DND-41 (cell line): ENCODE data around the gene RASGEF1C.

Experiments used
- ATAC-seq: fragments of 200-7000 bp; cut with Tn5 transposase; 3 replicates; pipeline ENCODE4 v1.9.1; 2021; ENCODE audit warnings: low read depth; ENCODE audit not compliant: insufficient read depth
- DNase-seq: peaks from one replicate; pipeline ENCODE4 v3.0.0-alpha.2; 2020
- H2AFZ ChIP-seq: 2 replicates; pipeline ENCODE4 v1.6.0; 2012; ENCODE audit warnings: low read depth, low read length
- H3K27ac ChIP-seq: 2 replicates; pipeline ENCODE4 v1.5.1; 2012; ENCODE audit warnings: low read length, inconsistent platforms
- H3K27me3 ChIP-seq: fragments of 200-600 bp; sonication (generic); 2 replicates; pipeline ENCODE4 v1.6.0; 2012; ENCODE audit warnings: low read length, mild to moderate bottlenecking, inconsistent platforms; ENCODE audit not compliant: insufficient read depth, poor library complexity
- H3K36me3 ChIP-seq: 2 replicates; pipeline ENCODE4 v1.5.1; 2012; ENCODE audit warnings: low read length, inconsistent platforms; ENCODE audit not compliant: insufficient read depth
- H3K4me1 ChIP-seq: 2 replicates; pipeline ENCODE4 v1.5.1; 2012; ENCODE audit warnings: mild to moderate bottlenecking, low read length; ENCODE audit not compliant: insufficient read depth
- H3K4me2 ChIP-seq: 2 replicates; pipeline ENCODE4 v1.6.0; 2012; ENCODE audit warnings: mild to moderate bottlenecking, moderate library complexity, low read length, inconsistent platforms; ENCODE audit not compliant: insufficient read depth
- H3K4me3 ChIP-seq, 2 experiments: fragments of 200-600 bp in 1 of 2; shearing (Covaris generic) in 1 of 2; 2 replicates each; pipeline ENCODE4 v1.5.1; 2012 to 2016; ENCODE audit warnings: inconsistent platforms in 2 of 2, low read length in 2 of 2, mild to moderate bottlenecking in 2 of 2, low read depth in 1 of 2, moderate library complexity in 1 of 2
- H3K79me2 ChIP-seq: 2 replicates; pipeline ENCODE4 v1.6.0; 2012; ENCODE audit warnings: low read length, inconsistent platforms; ENCODE audit not compliant: insufficient read depth
- H3K9ac ChIP-seq: 2 replicates; pipeline ENCODE4 v1.6.0; 2012; ENCODE audit warnings: low read depth, mild to moderate bottlenecking, inconsistent platforms, low read length, moderate library complexity
- H3K9me3 ChIP-seq: 2 replicates; pipeline ENCODE4 v1.5.1; 2012; ENCODE audit warnings: low read length, moderate library complexity, mild to moderate bottlenecking, inconsistent platforms; ENCODE audit not compliant: insufficient read depth, severe bottlenecking
- H4K20me1 ChIP-seq: 2 replicates; pipeline ENCODE4 v1.6.0; 2012; ENCODE audit warnings: low read length; ENCODE audit not compliant: insufficient read depth
- CTCF ChIP-seq: IDR thresholded peaks from 2 replicates; pipeline ENCODE4 v1.5.1; 2012; ENCODE audit warnings: borderline replicate concordance, low read length, moderate library complexity, mild to moderate bottlenecking; ENCODE audit not compliant: poor library complexity, severe bottlenecking; ENCODE audit errors: extremely low read depth
- EZH2 ChIP-seq: IDR thresholded peaks from 3 replicates; pipeline ENCODE4 v1.6.1; 2012; ENCODE audit warnings: borderline replicate concordance, low read depth, mild to moderate bottlenecking, moderate library complexity, low read length, inconsistent platforms; ENCODE audit not compliant: severe bottlenecking

RASGEF1C gene

GRCh38 chr5:180101451-180102105 is 107.4 kb downstream of the RASGEF1C start:
- no peak overlapping the region for H3K4me3 ChIP-seq
- ATAC-seq (no peak), DNase-seq (no peak)
- H3K9me3 ChIP-seq = peaks cover under 1% of the 10 kb centered on the region
- no peaks in the 10 kb centered on the region for H4K20me1 ChIP-seq
- H3K9ac ChIP-seq = no peak overlapping the region
- H3K27me3 ChIP-seq = no peaks in the 10 kb centered on the region
- H3K4me2 ChIP-seq = no peak overlapping the region
- no peak overlapping the region for H3K27ac ChIP-seq
- no peak for TF ChIP-seq EZH2
- no peak for TF ChIP-seq CTCF
- no peaks in the 10 kb centered on the region for H3K4me1 ChIP-seq
- H3K79me2 ChIP-seq = no peaks in the 10 kb centered on the region
- no peaks in the 10 kb centered on the region for H3K36me3 ChIP-seq
- H2AFZ ChIP-seq = no peak overlapping the region

GRCh38 chr5:180100621-180101450 is 108.2 kb downstream of the RASGEF1C start:
- Histone ChIP-seq H2AFZ (no peak overlapping the region), H3K79me2 (no peaks in the 10 kb centered on the region), H3K4me1 (no peaks in the 10 kb centered on the region), H3K36me3 (no peaks in the 10 kb centered on the region), H3K27me3 (no peaks in the 10 kb centered on the region), H3K4me3 (no peak overlapping the region), H3K9me3 (no peaks in the 10 kb centered on the region), H3K4me2 (no peak overlapping the region), H4K20me1 (no peaks in the 10 kb centered on the region), H3K27ac (no peak overlapping the region), H3K9ac (no peak overlapping the region)
- ATAC-seq = no peak
- no peak for DNase-seq
- TF ChIP-seq CTCF (no peak), EZH2 (no peak)

GRCh38 chr5:180099733-180100611 is 109.0 kb downstream of the RASGEF1C start:
- Histone ChIP-seq H3K9ac (no peak overlapping the region), H3K27ac (no peak overlapping the region), H3K4me3 (no peak overlapping the region), H2AFZ (no peak overlapping the region), H3K9me3 (no peaks in the 10 kb centered on the region), H3K4me1 (no peaks in the 10 kb centered on the region), H3K79me2 (no peaks in the 10 kb centered on the region), H3K27me3 (no peaks in the 10 kb centered on the region), H3K4me2 (no peak overlapping the region), H4K20me1 (no peaks in the 10 kb centered on the region), H3K36me3 (no peaks in the 10 kb centered on the region)
- ATAC-seq = no peak
- no peak for DNase-seq
- TF ChIP-seq EZH2 (no peak), CTCF (no peak)
